Body of pancreas (tissue), 4 donors: ENCODE measurements around the gene JPT1. TPM values are rescaled to one million over a fixed set of nuclear protein-coding genes. Genes with fewer than 3 reads are reported as not detected.

Experiments
- ATAC-seq: fragments of 150-250 bp; one replicate; pipeline ENCODE4 v1.9.1; 2016
- DNase-seq, 4 donors: peaks; one replicate each; pipeline ENCODE4 v3.0.0-alpha.2; 2019
- H3K27ac ChIP-seq, 4 donors: fragments of 200-600 bp; sonication (generic); 1 replicate in 3 of 4; 2 replicates in 1 of 4; pipeline versions ENCODE4 v1.5.1 to v1.6.1; 2016 to 2019; ENCODE audit warnings: mild to moderate bottlenecking in 1 of 4, mixed read lengths in 1 of 4, moderate library complexity in 1 of 4
- H3K27me3 ChIP-seq, 2 donors: fragments of 200-600 bp; sonication (generic); one replicate each; pipeline ENCODE4 v1.6.0; 2016; ENCODE audit warnings: mild to moderate bottlenecking in 1 of 2
- H3K36me3 ChIP-seq, 2 donors: fragments of 200-600 bp; sonication (generic); replicated peaks in 1 of 2; 2 replicates each; pipeline ENCODE4 v1.5.1; 2016; ENCODE audit warnings: low read depth in 2 of 2; ENCODE audit not compliant: insufficient read depth in 1 of 2
- H3K4me1 ChIP-seq: fragments of 200-600 bp; sonication (generic); one replicate; pipeline ENCODE4 v1.6.0; 2016
- H3K4me3 ChIP-seq, 2 donors: fragments of 200-600 bp; sonication (generic); 1 replicate in 1 of 2; 2 replicates in 1 of 2; pipeline ENCODE4 v1.5.1; 2016 to 2019
- H3K9me3 ChIP-seq, 3 donors: fragments of 200-600 bp; sonication (generic); 1 replicate in 2 of 3; 2 replicates in 1 of 3; pipeline ENCODE4 v1.5.1; 2016
- POLR2A ChIP-seq, 3 donors: fragments of 450-650 bp; IDR thresholded peaks; one replicate each; pipeline ENCODE4 v1.6.1; 2016; ENCODE audit warnings: antibody characterized with exemption in 3 of 3, mild to moderate bottlenecking in 2 of 3
- WGBS, 2 donors: methylation state at CpG; one replicate each; pipeline ENCODE4 v1.1.5; 2017; 5-methylcytosine and 5-hydroxymethylcytosine counted together
- intact Hi-C: fragments of 100-400 bp; cut with DNase I; formaldehyde crosslinking; loops from one replicate; pipeline ENCODE4 v1.15.1; 2023
- small RNA-seq: library from RNA; depleted of rRNA; stranded (forward); fragments of <200 nt; gene quantifications from one replicate; pipeline ENCODE3, GENCODE V24; 2016
- total RNA-seq, 2 donors: library from RNA; depleted of rRNA; stranded (reverse); fragments of >200 nt; gene quantifications; one replicate each; pipeline ENCODE4 v1.1.0, GENCODE V29; 2016
- TF ChIP-seq, protein P1 (sequence below), 7 experiments: fragments of 450-650 bp in 4 of 7; fragments of 200-600 bp in 3 of 7; sonication (generic) in 3 of 7; IDR thresholded peaks; one replicate each; pipeline ENCODE4 v1.5.1; 2016 to 2019; ENCODE audit warnings: antibody characterized with exemption in 7 of 7

The JPT1 gene
- total RNA-seq, 2 donors from 2014 or later, result 17.4 to 42.5 TPM

DNA sequence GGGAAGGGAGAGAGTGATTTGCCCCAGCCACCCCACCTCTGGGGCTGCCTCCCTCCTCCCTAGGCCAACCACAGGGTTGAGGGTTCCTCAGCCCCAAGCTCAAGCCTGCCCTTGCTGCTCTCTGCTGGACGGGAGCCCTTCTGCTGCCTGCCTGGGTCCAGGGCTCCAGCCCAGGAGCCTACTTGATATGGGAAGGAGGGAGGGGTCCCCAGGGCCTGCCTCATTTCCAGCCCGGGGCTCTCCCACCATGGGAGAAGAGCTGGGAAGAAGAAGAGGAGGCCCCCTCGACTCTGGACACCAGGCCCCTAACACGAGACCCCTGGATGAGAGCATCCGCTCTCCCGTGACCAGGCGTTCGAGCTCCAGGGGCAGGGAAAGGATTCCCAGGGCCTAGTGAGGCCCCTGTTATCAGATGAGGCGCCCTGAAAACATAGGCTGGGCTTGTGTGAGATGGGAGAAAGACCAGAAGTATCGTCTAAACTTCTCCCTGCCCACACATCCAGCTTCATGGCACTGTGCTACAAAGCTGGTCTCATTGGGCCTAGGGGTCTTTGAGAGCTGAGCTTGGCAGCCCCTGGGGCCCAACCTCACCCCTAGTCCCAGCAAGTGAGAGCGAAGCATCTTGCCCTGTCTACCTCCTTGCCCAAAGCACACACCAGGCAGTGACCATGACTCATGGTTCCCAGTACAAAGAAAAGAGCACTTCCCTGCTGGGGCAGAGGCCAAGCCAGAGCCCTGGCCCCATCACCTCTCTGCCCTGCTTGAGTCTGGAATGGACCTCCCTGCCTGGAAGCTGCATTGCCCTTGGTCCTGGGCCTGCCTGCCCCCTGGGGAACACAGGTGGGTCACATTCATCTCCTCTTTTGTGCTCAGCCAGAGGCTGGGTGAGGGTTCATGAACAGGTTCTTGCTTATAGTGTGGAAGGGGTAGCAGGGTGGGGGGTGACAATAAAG lies 65.6 kb downstream of the JPT1 start:
- no peak for ATAC-seq
- intact Hi-C loops, result no loop called here
- peaks cover 53% of the 10 kb centered on the region for H3K4me1 ChIP-seq
- TF ChIP-seq POLR2A (IDR thresholded peaks at IDR 0.05), result peak in 1 of 3 donors; percentile 9
- TF ChIP-seq, protein P1, sequence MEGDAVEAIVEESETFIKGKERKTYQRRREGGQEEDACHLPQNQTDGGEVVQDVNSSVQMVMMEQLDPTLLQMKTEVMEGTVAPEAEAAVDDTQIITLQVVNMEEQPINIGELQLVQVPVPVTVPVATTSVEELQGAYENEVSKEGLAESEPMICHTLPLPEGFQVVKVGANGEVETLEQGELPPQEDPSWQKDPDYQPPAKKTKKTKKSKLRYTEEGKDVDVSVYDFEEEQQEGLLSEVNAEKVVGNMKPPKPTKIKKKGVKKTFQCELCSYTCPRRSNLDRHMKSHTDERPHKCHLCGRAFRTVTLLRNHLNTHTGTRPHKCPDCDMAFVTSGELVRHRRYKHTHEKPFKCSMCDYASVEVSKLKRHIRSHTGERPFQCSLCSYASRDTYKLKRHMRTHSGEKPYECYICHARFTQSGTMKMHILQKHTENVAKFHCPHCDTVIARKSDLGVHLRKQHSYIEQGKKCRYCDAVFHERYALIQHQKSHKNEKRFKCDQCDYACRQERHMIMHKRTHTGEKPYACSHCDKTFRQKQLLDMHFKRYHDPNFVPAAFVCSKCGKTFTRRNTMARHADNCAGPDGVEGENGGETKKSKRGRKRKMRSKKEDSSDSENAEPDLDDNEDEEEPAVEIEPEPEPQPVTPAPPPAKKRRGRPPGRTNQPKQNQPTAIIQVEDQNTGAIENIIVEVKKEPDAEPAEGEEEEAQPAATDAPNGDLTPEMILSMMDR (IDR thresholded peaks at IDR 0.05), result no peak
- no peaks in the 10 kb centered on the region for H3K36me3 ChIP-seq
- H3K4me3 ChIP-seq, result no peak overlapping the region
- 74 to 94% methylated on average over 2 to 11 of the region's 11 CpGs for WGBS, 2 donors
- DNase-seq, result no peak
- H3K9me3 ChIP-seq, result no peaks in the 10 kb centered on the region
- peak overlapping the region; percentile 64 to 88 (median 84) for H3K27ac ChIP-seq
- H3K27me3 ChIP-seq, result no peaks in the 10 kb centered on the region

DNA sequence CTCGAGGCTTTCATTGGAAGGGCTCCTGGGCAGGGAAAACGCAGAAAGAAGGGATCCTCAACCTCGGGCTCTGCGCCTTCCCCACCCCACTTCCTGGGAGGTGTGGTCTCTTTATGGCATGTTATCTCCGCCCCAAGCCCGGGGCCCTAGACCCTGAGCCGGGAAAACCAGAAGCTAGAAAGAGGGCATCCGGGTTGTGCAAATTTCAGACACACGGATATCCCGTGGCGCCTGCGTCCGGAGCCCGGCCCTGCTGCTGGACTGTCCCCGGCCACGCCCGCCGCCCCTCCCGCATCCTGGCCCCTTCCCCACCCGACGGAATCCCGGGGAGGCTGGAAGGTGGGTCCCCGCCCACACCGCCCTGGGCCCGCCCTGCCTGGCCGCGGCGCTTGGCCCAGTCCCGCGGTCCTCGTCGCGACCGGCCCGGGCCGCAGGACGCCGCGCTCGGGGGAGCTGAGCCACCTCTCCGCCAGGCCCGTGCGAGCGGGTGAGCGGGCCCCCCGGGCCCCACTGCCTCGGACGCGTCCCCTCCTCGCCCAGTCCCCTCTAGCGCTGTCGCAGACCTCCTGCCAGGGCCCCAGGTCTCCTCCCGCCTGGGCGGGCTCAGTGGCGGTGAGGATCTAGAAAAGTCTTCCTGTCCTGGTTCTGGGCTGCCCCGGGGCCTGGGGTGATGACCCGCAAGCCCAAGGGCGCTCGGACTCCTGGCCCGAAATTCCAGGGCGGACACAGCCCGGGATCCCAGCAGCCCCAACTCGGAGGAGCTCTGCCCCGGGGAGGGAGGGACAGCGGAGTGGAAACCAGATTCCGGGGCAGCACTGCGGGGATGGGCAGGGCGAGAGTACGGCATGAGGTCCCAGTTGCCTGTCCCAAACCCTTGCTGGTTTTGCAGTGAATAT lies 66.5 kb downstream of the JPT1 start, which contains the start of gene SLC16A5:
TSS of gene SLC16A5 (plus strand) at position 397 of the 896 bp plus-strand sequence. CDS start 5,683 bp downstream, outside the sequence.
- DNase-seq (peak; percentile 65 to 83 (median 75)), ATAC-seq (peak; percentile 83)
- Histone ChIP-seq H3K9me3 (no peaks in the 10 kb centered on the region), H3K4me1 (peaks cover 44% of the 10 kb centered on the region), H3K27ac (peak within 1 kb of the TSS; percentile 64 to 88 (median 84)), H3K27me3 (no peaks in the 10 kb centered on the region), H3K36me3 (no peaks in the 10 kb centered on the region), H3K4me3 (no peak within 1 kb of the TSS)
- TF ChIP-seq, protein P1 (IDR thresholded peaks at IDR 0.05), result no peak
- peak; percentile 46 to 58 (median 54) for TF ChIP-seq POLR2A (IDR thresholded peaks at IDR 0.05)
- intact Hi-C loops, result no loop called here
- 23 to 47% methylated on average over 13 to 46 of the region's 69 CpGs for WGBS, 2 donors

DNA sequence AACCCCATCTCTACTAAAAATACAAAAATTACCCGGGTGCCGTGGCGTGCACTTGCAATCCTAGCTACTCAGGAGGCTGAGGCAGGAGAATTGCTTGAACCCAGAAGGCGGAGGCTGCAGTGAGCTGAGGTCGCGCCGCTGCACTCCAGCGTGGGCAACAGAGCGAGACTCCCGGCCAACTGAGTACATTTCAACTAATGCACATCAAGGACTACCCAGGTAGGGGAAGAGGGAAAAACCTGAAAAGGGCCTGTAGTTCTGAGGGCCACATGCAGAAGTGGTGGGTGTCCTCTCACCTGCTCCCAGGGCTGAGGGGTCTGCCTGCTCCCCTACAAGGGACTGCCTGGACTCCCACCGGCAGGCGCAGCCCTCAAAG lies 67.1 kb downstream of the JPT1 start:
- H3K27ac ChIP-seq, result peak overlapping the region; percentile 64 to 88 (median 84)
- ATAC-seq (no peak), DNase-seq (no peak)
- no peaks in the 10 kb centered on the region for H3K9me3 ChIP-seq
- peaks cover 43% of the 10 kb centered on the region for H3K4me1 ChIP-seq
- no peak overlapping the region for H3K4me3 ChIP-seq
- 70 to 91% methylated on average over 7 to 12 of the region's 12 CpGs for WGBS, 2 donors
- H3K27me3 ChIP-seq, result no peaks in the 10 kb centered on the region
- H3K36me3 ChIP-seq, result no peaks in the 10 kb centered on the region
- intact Hi-C loops, result no loop called here
- TF ChIP-seq POLR2A (IDR thresholded peaks at IDR 0.05), result no peak
- TF ChIP-seq, protein P1 (IDR thresholded peaks at IDR 0.05), result no peak

DNA sequence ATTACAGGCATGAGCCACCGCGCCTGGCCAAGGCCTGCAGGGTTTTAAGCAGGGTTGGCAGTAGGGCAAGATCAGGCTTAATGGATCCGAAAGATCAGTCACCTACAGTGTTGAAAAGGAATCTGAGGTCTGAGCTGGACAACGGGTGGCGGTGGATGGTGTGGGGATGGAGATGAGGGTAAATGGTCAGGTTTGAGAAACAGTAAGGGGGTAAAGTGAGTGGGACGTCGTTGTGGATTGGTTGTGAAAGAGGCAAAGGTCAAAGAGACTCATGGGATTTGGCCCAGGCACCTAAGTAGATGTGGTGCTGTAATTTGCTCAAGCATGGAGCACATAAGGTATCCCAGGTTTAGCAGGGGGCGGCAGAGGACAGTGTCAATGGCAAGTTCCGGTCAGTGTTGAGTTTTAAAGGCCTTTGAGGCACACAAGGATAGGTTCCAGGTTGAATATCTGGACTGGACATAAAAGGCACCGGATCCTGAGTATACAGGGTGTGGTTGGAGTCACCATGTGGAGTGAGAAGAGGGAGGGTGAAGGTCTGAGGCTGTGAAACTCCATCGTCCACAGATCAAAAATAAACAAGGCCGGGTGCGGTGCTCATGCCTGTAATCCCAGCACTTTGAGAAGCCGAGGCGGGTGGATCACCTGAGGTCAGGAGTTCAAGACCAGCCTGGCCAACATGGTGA lies 67.7 kb downstream of the JPT1 start:
- DNase-seq (no peak), ATAC-seq (no peak)
- intact Hi-C loops, result no loop called here
- Histone ChIP-seq H3K27ac (peak overlapping the region in 2 of 4 donors; percentile 84 to 88), H3K9me3 (no peaks in the 10 kb centered on the region), H3K4me3 (no peak overlapping the region), H3K36me3 (no peaks in the 10 kb centered on the region), H3K27me3 (no peaks in the 10 kb centered on the region), H3K4me1 (peaks cover 39% of the 10 kb centered on the region)
- no peak for TF ChIP-seq POLR2A (IDR thresholded peaks at IDR 0.05)
- TF ChIP-seq, protein P1 (IDR thresholded peaks at IDR 0.05), result no peak
- 69 to 78% methylated on average over 15 of the region's 15 CpGs for WGBS, 2 donors

Small RNAs within 50 kb of the gene (small RNA-seq; reads per million reads assigned to genes)
- gene RF00019, result not detected

Other genes with a start within 250 kb of the JPT1 start
- under 1 TPM in 1 of 2 donors, not detected in 1; under 0.01 TPM for gene USH1G, start 231.3 kb downstream of the JPT1 start, total RNA-seq
- gene OTOP2, start 230.2 kb downstream of the JPT1 start, total RNA-seq, result not detected
- gene OTOP3, start 218.6 kb downstream of the JPT1 start, total RNA-seq, result 1 to 10 TPM in 1 of 2 donors, under 1 TPM in 1; 0.66 to 2.3 TPM
- 100 to 1,000 TPM; 157 to 164 TPM for gene HID1, start 181.8 kb downstream of the JPT1 start, total RNA-seq
- 10 to 100 TPM; 11.9 to 18.5 TPM for gene CDR2L, start 166.9 kb downstream of the JPT1 start, total RNA-seq
- gene MRPL58, start 141.8 kb downstream of the JPT1 start, total RNA-seq, result 10 to 100 TPM in 1 of 2 donors, not detected in 1; 16.9 TPM
- gene ATP5PD, start 107.5 kb downstream of the JPT1 start, total RNA-seq, result 100 to 1,000 TPM; 105 to 131 TPM
- 10 to 100 TPM; 11.2 to 12.7 TPM for gene KCTD2, start 107.3 kb downstream of the JPT1 start, total RNA-seq
- 10 to 100 TPM in 1 of 2 donors, 1 to 10 TPM in 1; 2.1 to 14.8 TPM for gene SLC16A5, start 66.6 kb downstream of the JPT1 start, total RNA-seq
- gene ARMC7, start 44.5 kb downstream of the JPT1 start, total RNA-seq, result 1 to 10 TPM; 6.7 to 7.9 TPM
- 10 to 100 TPM; 69.9 to 71.3 TPM for gene NT5C, start 22.8 kb downstream of the JPT1 start, total RNA-seq
- 10 to 100 TPM; 25.1 to 25.2 TPM for gene SUMO2, start 28.4 kb upstream of the JPT1 start, total RNA-seq
- 10 to 100 TPM; 19.7 to 40.2 TPM for gene NUP85, start 51.2 kb upstream of the JPT1 start, total RNA-seq
- 10 to 100 TPM; 13.5 to 24.1 TPM for gene GGA3, start 107.1 kb upstream of the JPT1 start, total RNA-seq
- gene MRPS7, start 107.4 kb upstream of the JPT1 start, total RNA-seq, result 10 to 100 TPM; 13.7 to 25.4 TPM
- gene MIF4GD, start 116.7 kb upstream of the JPT1 start, total RNA-seq, result 10 to 100 TPM; 20.5 to 26.4 TPM
- 1 to 10 TPM; 7.6 to 8.3 TPM for gene SLC25A19, start 134.9 kb upstream of the JPT1 start, total RNA-seq